Spleen (tissue), 11 donors: ENCODE data around the gene LRP1B. TPM values are rescaled to one million over a fixed set of nuclear protein-coding genes. Genes with fewer than 3 reads are reported as not detected.

Source experiments
- DNase-seq: peaks from one replicate; pipeline ENCODE4 v3.0.0-alpha.2; 2020
- H3K27ac ChIP-seq, 8 donors: fragments of 200-600 bp; sonication (generic) in 7 of 8; 1 replicate in 4 of 8; 2 replicates in 4 of 8; pipeline versions ENCODE4 v1.5.0 to v1.8.0; 2016 to 2021; ENCODE audit warnings: inconsistent platforms in 4 of 8, mild to moderate bottlenecking in 4 of 8, moderate library complexity in 1 of 8
- H3K27me3 ChIP-seq, 7 donors: fragments of 200-600 bp; sonication (generic) in 6 of 7; replicated peaks in 1 of 7; 1 replicate in 4 of 7; 2 replicates in 3 of 7; pipeline versions ENCODE4 v1.5.0 to v1.8.0; 2016 to 2021; ENCODE audit warnings: inconsistent platforms in 3 of 7, mild to moderate bottlenecking in 1 of 7
- H3K36me3 ChIP-seq, 6 donors: fragments of 200-600 bp; sonication (generic) in 5 of 6; 1 replicate in 4 of 6; 2 replicates in 2 of 6; pipeline versions ENCODE4 v1.5.0 to v1.8.0; 2016 to 2021; ENCODE audit warnings: inconsistent platforms in 2 of 6
- H3K4me1 ChIP-seq, 6 donors: fragments of 200-600 bp; sonication (generic) in 5 of 6; 1 replicate in 3 of 6; 2 replicates in 3 of 6; pipeline versions ENCODE4 v1.5.0 to v1.8.0; 2016 to 2021; ENCODE audit warnings: inconsistent platforms in 3 of 6
- H3K4me3 ChIP-seq, 8 donors: fragments of 200-600 bp; sonication (generic) in 7 of 8; 1 replicate in 4 of 8; 2 replicates in 4 of 8; pipeline versions ENCODE4 v1.5.0 to v1.8.0; 2016 to 2021; ENCODE audit warnings: inconsistent platforms in 4 of 8, mild to moderate bottlenecking in 4 of 8, moderate library complexity in 2 of 8
- H3K9me3 ChIP-seq, 8 donors: fragments of 200-600 bp; sonication (generic) in 7 of 8; 1 replicate in 4 of 8; 2 replicates in 4 of 8; pipeline versions ENCODE4 v1.5.0 to v1.8.0; 2016 to 2021; ENCODE audit warnings: inconsistent platforms in 4 of 8
- POLR2A ChIP-seq, 3 donors: fragments of 450-650 bp; IDR thresholded peaks; one replicate each; pipeline ENCODE4 v1.5.1; 2017; ENCODE audit warnings: antibody characterized with exemption in 3 of 3, mild to moderate bottlenecking in 1 of 3
- POLR2AphosphoS5 ChIP-seq, 3 donors: sonication (generic); formaldehyde crosslinking; IDR thresholded peaks; one replicate each; pipeline ENCODE4 v1.5.1; 2017; ENCODE audit warnings: antibody characterized with exemption in 3 of 3
- WGBS, 5 donors: extraction: QIAGEN DNeasy Blood & Tissue Kit in 3 of 5; methylation state at CpG; one replicate each; pipeline versions ENCODE4 v1.1.5 to v1.1.7; 2013 to 2018; 5-methylcytosine and 5-hydroxymethylcytosine counted together
- intact Hi-C: fragments of 100-400 bp; cut with DNase I; formaldehyde crosslinking; loops from one replicate; pipeline ENCODE4 v1.15.0; 2023; ENCODE audit warnings: low total_unique reads
- polyA plus RNA-seq, 3 donors: library from polyadenylated mRNA; stranded (reverse); fragments of 200-250 nt; gene quantifications; one replicate each; pipeline ENCODE4 v1.2.1, GENCODE V29; 2013
- total RNA-seq, 7 donors: library from RNA; depleted of rRNA in 3 of 7; stranded (reverse); fragments of >200 nt in 3 of 7; fragmentation: NEBNext Ultra II Directional in 4 of 7; extraction: Animal tissue kit (Norgen Biotek cat#: 25700) in 4 of 7; gene quantifications; one replicate each; pipeline versions ENCODE4 v1.1.0 to v1.2.1, GENCODE V29; 2016 to 2021
- TF ChIP-seq, protein P1 (sequence below), 11 experiments: fragments of 200-600 bp in 7 of 11; fragments of 450-650 bp in 4 of 11; sonication (generic) in 4 of 11; IDR thresholded peaks in 8 of 11; conservative IDR thresholded peaks in 3 of 11; 1 replicate in 7 of 11; 2 replicates in 4 of 11; pipeline versions ENCODE4 v1.4.0 to v1.8.0; 2016 to 2021; ENCODE audit warnings: antibody characterized with exemption in 11 of 11, inconsistent platforms in 4 of 11, mild to moderate bottlenecking in 1 of 11
- donor health status: healthy with polysubstance abuse.
- donor health status: DM: no; HTN: no; CAD: no; lungs with moderate emphysema.
- donor health status: DM: no; HTN: no; CAD: no.
- donor health status: Bipolar disorder and iron deficiency.
- donor health status: healthy.
- donor health status: DM: no; HTN: no; CAD: no.
- donor health status: DM: yes; HTN: yes; CAD: no.

The LRP1B gene
- total and polyA plus RNA-seq, 10 donors: 0.02 to 0.85 (median 0.08) TPM; not detected in 2

DNA sequence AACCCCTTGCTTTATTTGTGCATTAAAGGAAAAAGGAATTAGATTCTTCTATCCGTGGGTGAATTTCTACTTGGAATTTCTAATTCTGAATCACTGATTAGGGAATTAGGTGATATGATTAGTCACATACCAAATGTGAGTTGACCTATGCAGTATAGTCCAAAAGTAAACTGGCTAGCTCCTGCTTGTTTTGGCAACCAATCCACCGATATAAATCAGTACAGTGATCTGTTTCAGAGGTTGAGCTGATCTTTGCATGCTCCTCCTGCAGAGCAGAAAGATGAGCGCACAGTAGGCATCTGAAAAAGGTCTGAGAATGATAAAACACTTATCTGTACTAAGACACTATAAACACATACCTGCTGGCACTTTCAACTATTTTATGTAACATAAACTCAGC is 86.6 kb downstream of the LRP1B start:
- H3K36me3 ChIP-seq: no peaks in the 10 kb centered on the region
- no peaks in the 10 kb centered on the region for H3K4me1 ChIP-seq
- H3K27ac ChIP-seq: no peak overlapping the region
- DNase-seq: no peak
- intact Hi-C loops: no loop called here
- H3K27me3 ChIP-seq: no peaks in the 10 kb centered on the region
- no peak overlapping the region for H3K4me3 ChIP-seq
- WGBS, 5 donors: 59 to 83% (median 67%) methylated on average over 3 of the region's 3 CpGs
- H3K9me3 ChIP-seq: no peaks in the 10 kb centered on the region
- no peak for TF ChIP-seq POLR2AphosphoS5 (IDR thresholded peaks at IDR 0.05)
- TF ChIP-seq, protein P1, sequence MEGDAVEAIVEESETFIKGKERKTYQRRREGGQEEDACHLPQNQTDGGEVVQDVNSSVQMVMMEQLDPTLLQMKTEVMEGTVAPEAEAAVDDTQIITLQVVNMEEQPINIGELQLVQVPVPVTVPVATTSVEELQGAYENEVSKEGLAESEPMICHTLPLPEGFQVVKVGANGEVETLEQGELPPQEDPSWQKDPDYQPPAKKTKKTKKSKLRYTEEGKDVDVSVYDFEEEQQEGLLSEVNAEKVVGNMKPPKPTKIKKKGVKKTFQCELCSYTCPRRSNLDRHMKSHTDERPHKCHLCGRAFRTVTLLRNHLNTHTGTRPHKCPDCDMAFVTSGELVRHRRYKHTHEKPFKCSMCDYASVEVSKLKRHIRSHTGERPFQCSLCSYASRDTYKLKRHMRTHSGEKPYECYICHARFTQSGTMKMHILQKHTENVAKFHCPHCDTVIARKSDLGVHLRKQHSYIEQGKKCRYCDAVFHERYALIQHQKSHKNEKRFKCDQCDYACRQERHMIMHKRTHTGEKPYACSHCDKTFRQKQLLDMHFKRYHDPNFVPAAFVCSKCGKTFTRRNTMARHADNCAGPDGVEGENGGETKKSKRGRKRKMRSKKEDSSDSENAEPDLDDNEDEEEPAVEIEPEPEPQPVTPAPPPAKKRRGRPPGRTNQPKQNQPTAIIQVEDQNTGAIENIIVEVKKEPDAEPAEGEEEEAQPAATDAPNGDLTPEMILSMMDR (IDR thresholded peaks at IDR 0.05 in 8 of 11, conservative IDR thresholded peaks at IDR 0.05 in 3 of 11): no peak
- TF ChIP-seq POLR2A (IDR thresholded peaks at IDR 0.05): no peak

DNA sequence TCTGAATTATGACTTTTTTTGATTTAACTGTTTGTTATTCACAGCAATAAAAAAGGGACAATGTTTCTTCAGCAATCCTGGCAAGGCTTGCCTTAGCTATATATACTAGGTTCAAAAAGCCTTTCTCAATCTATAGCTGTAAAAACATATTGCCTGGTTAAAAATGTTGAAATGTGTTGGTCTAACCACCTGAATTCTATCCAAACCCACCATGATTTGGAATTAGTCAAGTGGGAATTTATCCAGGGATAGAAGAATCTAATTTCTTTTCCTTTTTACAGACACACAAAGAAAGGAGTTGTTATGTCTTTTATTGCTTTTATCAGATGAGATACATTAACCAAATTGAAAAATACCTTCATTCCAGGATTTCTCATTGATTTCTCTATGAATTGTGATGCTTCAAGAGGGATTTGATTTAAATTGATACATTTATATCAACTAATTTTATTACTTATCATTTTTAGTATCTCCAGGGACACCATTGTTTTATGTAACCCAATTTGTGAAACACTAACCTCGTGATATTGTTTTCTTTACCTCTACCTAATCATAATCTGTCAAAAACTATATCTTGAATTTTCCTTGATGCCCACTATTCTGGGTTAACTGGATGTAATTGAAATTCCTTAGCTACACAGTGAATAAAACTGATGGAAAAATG is 88.1 kb downstream of the LRP1B start:
- no peak for DNase-seq
- 69 to 83% (median 73%) methylated on average over 1 of the region's 1 CpG for WGBS, 5 donors

DNA sequence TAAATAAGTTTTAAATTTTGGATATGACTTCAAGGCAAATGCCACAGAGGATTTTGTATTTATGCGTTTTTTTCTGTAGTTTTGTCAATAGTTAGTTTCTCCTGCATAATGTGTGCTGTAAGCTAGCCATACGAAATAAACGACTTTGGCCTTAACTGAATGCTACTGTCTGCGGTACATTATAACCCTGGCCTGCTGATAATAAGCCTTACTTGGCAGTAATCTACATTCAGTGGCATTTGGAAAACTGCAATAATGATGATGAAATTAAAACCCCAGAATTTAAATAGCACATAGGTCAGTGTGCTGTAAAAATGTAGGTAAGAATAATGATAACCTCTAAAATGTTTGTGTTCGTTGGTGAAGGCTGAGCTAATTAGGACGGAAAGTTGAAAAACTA is 88.8 kb downstream of the LRP1B start:
- intact Hi-C loops: no loop called here
- peaks cover 0 to 2% (median 0%) of the 10 kb centered on the region in 8 donors for H3K9me3 ChIP-seq
- no peaks in the 10 kb centered on the region for H3K36me3 ChIP-seq
- H3K27me3 ChIP-seq: no peaks in the 10 kb centered on the region
- TF ChIP-seq, protein P1 (IDR thresholded peaks at IDR 0.05 in 8 of 11, conservative IDR thresholded peaks at IDR 0.05 in 3 of 11): no peak
- TF ChIP-seq POLR2AphosphoS5 (IDR thresholded peaks at IDR 0.05) (no peak), POLR2A (IDR thresholded peaks at IDR 0.05) (no peak)
- H3K27ac ChIP-seq: no peak overlapping the region
- 81 to 92% (median 83%) methylated on average over 6 of the region's 6 CpGs for WGBS, 5 donors
- no peaks in the 10 kb centered on the region for H3K4me1 ChIP-seq
- DNase-seq: no peak
- H3K4me3 ChIP-seq: no peak overlapping the region

More for the DNA sequence above, 88.1 kb downstream of the LRP1B start:
- no peaks in the 10 kb centered on the region for H3K4me1 ChIP-seq
- no peak overlapping the region for H3K4me3 ChIP-seq
- no peaks in the 10 kb centered on the region for H3K9me3 ChIP-seq
- TF ChIP-seq, protein P1 (IDR thresholded peaks at IDR 0.05 in 8 of 11, conservative IDR thresholded peaks at IDR 0.05 in 3 of 11): no peak
- TF ChIP-seq POLR2A (IDR thresholded peaks at IDR 0.05): no peak
- no peak for TF ChIP-seq POLR2AphosphoS5 (IDR thresholded peaks at IDR 0.05)
- intact Hi-C loops: no loop called here
- no peak overlapping the region for H3K27ac ChIP-seq
- no peaks in the 10 kb centered on the region for H3K36me3 ChIP-seq
- H3K27me3 ChIP-seq: no peaks in the 10 kb centered on the region

DNA sequence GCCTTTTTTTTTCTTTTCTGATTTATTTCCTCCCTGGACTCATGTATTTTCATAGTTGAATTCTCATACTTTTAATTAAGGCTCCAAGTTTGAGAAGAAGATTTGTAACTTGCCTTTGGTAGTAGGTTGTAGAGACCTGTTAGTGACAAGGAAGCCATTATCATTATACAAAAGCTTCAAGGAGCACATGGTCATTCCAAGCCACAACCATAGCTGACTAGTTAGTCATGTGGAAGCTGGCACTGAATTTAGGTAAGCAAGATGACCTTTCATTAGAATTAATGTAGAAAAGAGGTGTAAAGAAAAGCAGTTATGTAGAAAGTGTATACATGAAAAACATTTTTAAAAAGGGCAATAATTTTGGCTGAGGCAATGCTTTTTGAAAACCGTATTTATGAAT is 89.7 kb downstream of the LRP1B start:
- H3K27me3 ChIP-seq: no peaks in the 10 kb centered on the region
- intact Hi-C loops: no loop called here
- H3K27ac ChIP-seq: no peak overlapping the region
- peaks cover 0 to 5% (median 0%) of the 10 kb centered on the region in 8 donors for H3K9me3 ChIP-seq
- TF ChIP-seq, protein P1 (IDR thresholded peaks at IDR 0.05 in 8 of 11, conservative IDR thresholded peaks at IDR 0.05 in 3 of 11): no peak
- TF ChIP-seq POLR2A (IDR thresholded peaks at IDR 0.05): no peak
- H3K4me1 ChIP-seq: no peaks in the 10 kb centered on the region
- H3K36me3 ChIP-seq: no peaks in the 10 kb centered on the region
- no peak for DNase-seq
- no peak overlapping the region for H3K4me3 ChIP-seq
- 83 to 94% (median 90%) methylated on average over 1 of the region's 1 CpG for WGBS, 5 donors
